NB4 (cell line): ENCODE measurements around the gene M1AP.

Experiments
- CTCF ChIP-seq: IDR thresholded peaks from one replicate; pipeline ENCODE4 v1.5.1; 2012; ENCODE audit warnings: low read depth, low read length
- MYC ChIP-seq: IDR thresholded peaks from 2 replicates; pipeline ENCODE4 v1.6.1; 2011; ENCODE audit warnings: low read depth, low read length
- POLR2A ChIP-seq: IDR thresholded peaks from 2 replicates; pipeline ENCODE4 v1.6.1; 2011; ENCODE audit warnings: mild to moderate bottlenecking; ENCODE audit not compliant: insufficient read length; ENCODE audit errors: extremely low read depth

- TF ChIP-seq CTCF (no peak), POLR2A (no peak), MYC (no peak)
Measured at GRCh38 chr2:74513605-74514367, 134.3 kb downstream of the M1AP start.
